WTC11 (cell line): ENCODE results near the gene CSTPP1. TPM values are rescaled to one million over a fixed set of nuclear protein-coding genes. Genes with fewer than 3 reads are reported as not detected.

Source experiments
- ATF6 ChIP-seq: sonication (generic); formaldehyde crosslinking; IDR thresholded peaks from 2 replicates; pipeline ENCODE4 v1.8.1; 2023; ENCODE audit warnings: mild to moderate bottlenecking, missing genetic modification reagents
- CBFB ChIP-seq: sonication (generic); formaldehyde crosslinking; IDR thresholded peaks from 2 replicates; pipeline ENCODE4 v1.8.1; 2022; ENCODE audit warnings: mild to moderate bottlenecking, low read depth, missing genetic modification reagents
- CREM ChIP-seq: sonication (generic); formaldehyde crosslinking; IDR thresholded peaks from 2 replicates; pipeline ENCODE4 v1.8.1; 2022; ENCODE audit warnings: mild to moderate bottlenecking, missing genetic modification reagents, moderate library complexity
- E2F5 ChIP-seq: sonication (generic); formaldehyde crosslinking; IDR thresholded peaks from 2 replicates; pipeline ENCODE4 v1.8.1; 2022; ENCODE audit warnings: mild to moderate bottlenecking, moderate library complexity, missing genetic modification reagents
- ERG ChIP-seq: fragments of 250-450 bp; sonication (Bioruptor Pico); IDR thresholded peaks from 2 replicates; pipeline ENCODE4 v1.8.0; 2021; ENCODE audit warnings: mild to moderate bottlenecking
- IRF2 ChIP-seq: sonication (generic); formaldehyde crosslinking; IDR thresholded peaks from 2 replicates; pipeline ENCODE4 v1.8.0; 2022; ENCODE audit warnings: low read depth, missing genetic modification reagents, borderline replicate concordance
- MAX ChIP-seq: sonication (generic); formaldehyde crosslinking; IDR thresholded peaks from 2 replicates; pipeline ENCODE4 v1.8.0; 2022; ENCODE audit warnings: mild to moderate bottlenecking, missing genetic modification reagents
- MYBL2 ChIP-seq: sonication (generic); formaldehyde crosslinking; IDR thresholded peaks from 2 replicates; pipeline ENCODE4 v1.8.1; 2023; ENCODE audit warnings: mild to moderate bottlenecking, moderate library complexity, missing genetic modification reagents
- NR3C1 ChIP-seq: sonication (generic); formaldehyde crosslinking; conservative IDR thresholded peaks from 2 replicates; pipeline ENCODE4 v1.8.1; 2023; ENCODE audit warnings: low read depth, mild to moderate bottlenecking, missing genetic modification reagents
- PRDM15 ChIP-seq: sonication (generic); formaldehyde crosslinking; IDR thresholded peaks from 2 replicates; pipeline ENCODE4 v1.8.0; 2022; ENCODE audit warnings: missing genetic modification reagents
- STAT6 ChIP-seq: sonication (generic); formaldehyde crosslinking; conservative IDR thresholded peaks from 2 replicates; pipeline ENCODE4 v1.8.1; 2023; ENCODE audit warnings: mild to moderate bottlenecking, low read depth, missing genetic modification reagents, moderate library complexity
- TCF7 ChIP-seq: sonication (generic); formaldehyde crosslinking; IDR thresholded peaks from 2 replicates; pipeline ENCODE4 v1.8.0; 2022; ENCODE audit warnings: mild to moderate bottlenecking, low read depth, missing genetic modification reagents, moderate library complexity
- ZNF317 ChIP-seq: sonication (generic); formaldehyde crosslinking; IDR thresholded peaks from 2 replicates; pipeline ENCODE4 v1.8.1; 2023; ENCODE audit warnings: low read depth, mild to moderate bottlenecking, moderate library complexity, missing genetic modification reagents, borderline replicate concordance
- ZNF532 ChIP-seq: fragments of 250-450 bp; sonication (Bioruptor Pico); IDR thresholded peaks from 2 replicates; pipeline ENCODE4 v1.9.0; 2021; ENCODE audit warnings: mild to moderate bottlenecking, borderline replicate concordance
- total RNA-seq: library from RNA; stranded (reverse); gene quantifications from 3 replicates; pipeline ENCODE4 v1.2.3, GENCODE V29; 2021

Gene CSTPP1
- total RNA-seq, 1 experiment from 2014 or later = 23.6 TPM

GRCh38 chr11:46944356-46945075 lies 8.0 kb downstream of the CSTPP1 start (continued):
- TF ChIP-seq ZNF532 (CRISPR knock-in tag) (no peak), ZNF317 (no peak), CREM (CRISPR knock-in tag) (no peak), MAX (CRISPR knock-in tag) (no peak), MYBL2 (no peak), CBFB (CRISPR knock-in tag) (no peak), PRDM15 (CRISPR knock-in tag) (no peak), IRF2 (CRISPR knock-in tag) (no peak), NR3C1 (CRISPR knock-in tag) (no peak), ATF6 (CRISPR knock-in tag) (no peak), ERG (CRISPR knock-in tag) (no peak), STAT6 (CRISPR knock-in tag) (no peak), TCF7 (CRISPR knock-in tag) (no peak), E2F5 (no peak)
